Fibroblast of skin of right biceps (primary cell): Measurements from ENCODE around the gene OR1G1.
"Not testable (repeated sequence)": the region's sequence is repeated elsewhere in the genome, so short reads cannot be mapped to it uniquely, and the experiment has no call there.

ENCODE experiments used
- DNase-seq: peaks from one replicate; pipeline ENCODE4 v3.0.0-alpha.2; 2013

OR1G1 gene

DNA sequence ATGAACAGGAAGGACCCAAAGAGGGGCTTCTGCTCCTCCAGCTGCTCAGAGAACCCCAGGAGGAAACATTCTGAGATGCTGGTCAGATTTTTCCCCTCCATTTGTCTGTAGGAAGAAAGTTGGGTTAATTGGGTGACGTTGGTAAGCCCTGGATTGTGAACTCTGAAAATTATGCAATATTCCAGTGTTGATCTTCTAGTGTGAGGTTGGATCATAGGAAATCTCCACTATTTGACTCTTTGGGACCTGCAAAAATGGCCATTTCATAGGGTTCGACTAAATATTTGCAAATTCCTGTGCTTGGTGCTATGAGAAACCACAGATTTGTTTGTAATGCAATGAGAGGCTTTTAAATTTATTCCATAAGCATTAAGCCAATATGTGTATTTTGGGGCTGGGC is at the start of gene OR1G1:
Gene OR1G1 (minus strand): TSS at position 101 of the 400 bp plus-strand sequence. CDS start 0 bp downstream, at position 101.
- DNase-seq = no peak

DNA sequence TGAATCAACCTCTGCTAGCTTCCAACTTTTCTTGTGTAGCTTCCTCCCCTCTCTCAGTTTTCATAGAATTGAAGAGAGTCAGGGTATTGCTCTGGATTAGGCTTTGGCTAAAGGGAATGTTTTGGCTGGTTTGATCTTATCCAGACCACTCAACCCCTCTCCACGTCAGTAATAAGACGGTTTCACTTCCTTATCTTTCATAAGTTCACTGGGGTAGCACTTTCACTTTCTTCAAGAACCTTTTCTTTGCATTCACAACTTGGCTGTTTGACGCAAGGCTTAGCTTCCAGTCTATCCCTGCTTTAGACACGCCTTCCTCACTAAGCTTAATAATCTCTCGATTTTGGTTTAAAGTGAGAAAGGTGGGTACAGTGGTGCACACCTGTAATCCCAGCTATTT is 40.2 kb upstream of the OR1G1 start:
- no peak for DNase-seq

DNA sequence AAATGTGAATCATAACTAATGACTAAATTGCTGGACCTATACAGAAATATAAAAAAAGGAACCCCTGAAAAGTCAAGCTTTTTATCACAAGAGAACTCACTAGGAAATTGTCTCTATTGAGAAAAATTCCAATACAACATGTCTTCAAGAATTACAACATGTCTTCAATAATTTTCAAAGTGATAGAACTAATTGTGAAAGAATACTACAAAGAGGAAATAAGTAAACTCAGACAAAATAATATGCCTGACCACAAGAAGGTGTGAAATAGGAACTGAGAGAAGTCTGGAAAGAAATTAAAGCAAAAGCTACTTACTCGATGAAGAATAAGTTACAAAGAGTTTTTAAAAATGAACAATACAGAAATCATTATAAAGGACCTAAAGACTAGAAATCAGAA is 29.9 kb upstream of the OR1G1 start:
- no peak for DNase-seq

DNA sequence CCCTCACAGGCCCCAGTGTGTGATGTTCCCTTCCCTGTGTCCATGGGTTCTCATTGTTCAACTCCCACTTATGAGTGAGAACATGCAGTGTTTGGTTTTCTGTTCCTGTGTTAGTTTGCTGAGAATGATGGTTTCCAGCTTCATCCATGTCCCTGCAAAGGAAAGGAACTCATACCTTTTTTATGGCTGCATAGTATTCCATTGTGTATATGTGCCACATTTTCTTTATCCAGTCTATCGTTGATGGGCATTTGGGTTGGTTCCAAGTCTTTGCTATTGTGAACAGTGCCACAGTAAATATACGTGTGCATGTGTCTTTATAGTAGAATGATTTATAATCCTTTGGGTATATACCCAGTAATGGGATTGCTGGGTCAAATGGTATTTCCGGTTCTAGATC is 10.1 kb upstream of the OR1G1 start:
- DNase-seq = not testable (repeated sequence)

DNA sequence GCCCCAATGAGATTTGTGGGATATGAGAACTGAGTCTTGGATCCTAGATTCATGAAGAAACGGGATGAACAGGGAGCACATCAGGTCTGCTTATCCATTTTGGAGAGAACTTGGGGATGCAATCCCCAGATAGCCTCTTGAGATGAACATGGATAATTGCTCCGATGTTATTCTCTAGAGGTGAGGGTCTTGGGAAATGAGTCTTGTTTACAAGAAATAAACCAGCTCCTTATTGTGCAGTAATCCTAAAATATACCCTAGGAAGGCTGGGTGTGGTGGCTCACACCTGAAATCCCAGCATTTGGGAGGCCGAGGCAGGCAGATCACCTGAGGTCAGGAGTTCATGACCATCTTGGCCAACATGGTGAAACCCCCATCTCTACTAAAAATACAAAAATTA is 23.0 kb downstream of the OR1G1 start, which contains the start of gene OR1D2:
Gene OR1D2 (minus strand): TSS at position 101 of the 400 bp plus-strand sequence. CDS start 11,426 bp downstream, outside the sequence.
- no peak for DNase-seq
